Central memory CD8-positive, alpha-beta T cell (primary cell): Measurements from ENCODE around the gene DDAH2.

Source experiments
- ATAC-seq: fragments of 150-1000 bp; cut with Tn5 transposase; replicated peaks from 2 replicates; pipeline ENCODE4 v1.10.0; 2022; ENCODE audit warnings: mild to moderate bottlenecking, moderate FRiP score, moderate number of reproducible peaks; ENCODE audit not compliant: poor library complexity, severe bottlenecking; ENCODE audit errors: extremely low read depth
- DNase-seq, 2 donors: peaks; one replicate each; pipeline ENCODE4 v3.0.0; 2021; ENCODE audit warnings: low spot score in 2 of 2
- H3K27ac Mint-ChIP-seq: one replicate; pipeline ENCODE4 v1.8.0; 2022; ENCODE audit warnings: low read depth, mild to moderate bottlenecking, moderate library complexity, mixed read lengths
- H3K27me3 Mint-ChIP-seq: one replicate; pipeline ENCODE4 v1.8.0; 2022; ENCODE audit warnings: mixed read lengths
- H3K36me3 Mint-ChIP-seq: one replicate; pipeline ENCODE4 v1.8.0; 2022; ENCODE audit warnings: mild to moderate bottlenecking, moderate library complexity, mixed read lengths; ENCODE audit not compliant: insufficient read depth
- H3K4me1 Mint-ChIP-seq: one replicate; pipeline ENCODE4 v1.8.0; 2022; ENCODE audit warnings: mixed read lengths
- H3K4me3 Mint-ChIP-seq: one replicate; pipeline ENCODE4 v1.8.0; 2022; ENCODE audit warnings: mild to moderate bottlenecking, moderate library complexity, mixed read lengths
- H3K9me3 Mint-ChIP-seq: one replicate; pipeline ENCODE4 v1.8.0; 2022; ENCODE audit warnings: mixed read lengths

Gene DDAH2

DNA sequence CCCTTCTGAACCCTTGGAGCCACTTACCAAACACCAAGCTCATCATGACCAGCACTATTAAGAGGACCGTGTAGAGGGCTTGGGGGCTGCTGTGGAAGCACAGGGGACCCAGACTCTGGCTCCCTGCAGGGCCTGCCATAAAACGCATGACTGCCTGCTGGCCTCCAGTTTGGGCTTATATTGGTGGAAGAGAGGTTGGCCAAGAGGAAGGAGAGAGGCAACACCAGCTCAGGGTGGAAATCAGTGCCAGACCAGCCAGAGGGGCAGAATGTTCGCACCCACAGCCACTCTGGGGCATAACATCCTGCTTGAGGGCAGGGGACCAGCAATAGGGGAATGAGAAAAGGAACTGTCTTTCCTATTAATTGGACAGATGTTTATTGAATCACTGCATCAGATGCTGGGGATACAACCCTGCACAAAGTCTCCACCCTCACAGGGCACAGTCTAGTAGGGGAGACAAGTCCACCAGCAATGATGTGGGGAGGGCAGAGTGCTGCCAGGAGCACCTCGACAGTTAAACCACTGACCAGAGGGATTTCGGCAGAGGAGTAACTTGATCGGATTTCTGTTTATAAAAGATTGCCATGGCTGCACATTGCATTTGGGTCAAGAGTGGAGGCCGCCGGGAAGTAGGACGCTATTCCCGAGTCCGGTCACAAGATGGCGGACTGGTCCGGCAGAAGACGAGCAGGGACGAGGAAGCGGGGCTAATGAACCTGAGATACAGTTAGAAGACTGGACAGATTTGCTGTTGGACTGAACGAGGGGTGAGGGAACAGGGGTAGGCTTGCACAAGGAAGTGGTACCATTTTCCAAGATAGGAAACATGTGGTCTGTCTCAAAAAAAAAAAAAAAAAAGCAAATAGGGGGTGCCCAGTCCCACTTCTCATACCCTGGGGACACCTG lies 48.6 kb downstream of the DDAH2 start, which contains the start of gene LY6G5C:
TSS of gene LY6G5C (minus strand) at position 842 of the 909 bp plus-strand sequence. CDS start at position 148, 694 bp downstream.
- Mint-ChIP-seq H3K27ac (peak within 1 kb of the TSS; percentile 86), H3K4me3 (peak within 1 kb of the TSS; percentile 88), H3K4me1 (peaks cover 23% of the 10 kb centered on the region), H3K9me3 (no peaks in the 10 kb centered on the region), H3K27me3 (no peaks in the 10 kb centered on the region), H3K36me3 (peaks cover 5% of the 10 kb centered on the region)
- DNase-seq = peak in 1 of 2 donors; percentile 37
- peak; percentile 62 for ATAC-seq

- DNase-seq = no peak
- no peak overlapping the region for H3K4me3 Mint-ChIP-seq
- ATAC-seq = no peak
- no peak overlapping the region for H3K27ac Mint-ChIP-seq
- H3K9me3 Mint-ChIP-seq = no peaks in the 10 kb centered on the region
- no peaks in the 10 kb centered on the region for H3K27me3 Mint-ChIP-seq
- peaks cover 9% of the 10 kb centered on the region for H3K36me3 Mint-ChIP-seq
- peaks cover 23% of the 10 kb centered on the region for H3K4me1 Mint-ChIP-seq
Observed at GRCh38 chr6:31677955-31678354, 51.1 kb downstream of the DDAH2 start.
